Ascending aorta (tissue), 2 donors: ENCODE results near the gene PHC3. TPM values are rescaled to one million over a fixed set of nuclear protein-coding genes. Genes with fewer than 3 reads are reported as not detected.

Experiments used
- DNase-seq, 2 donors: peaks; one replicate each; pipeline ENCODE4 v3.0.0-alpha.2; 2019; ENCODE audit warnings: low spot score in 2 of 2
- H3K27ac ChIP-seq, 2 donors: fragments of 200-600 bp; sonication (generic); one replicate each; pipeline ENCODE4 v1.5.1; 2016 to 2017; ENCODE audit warnings: mild to moderate bottlenecking in 1 of 2
- H3K27me3 ChIP-seq: fragments of 200-600 bp; sonication (generic); one replicate; pipeline ENCODE4 v1.5.1; 2017
- H3K36me3 ChIP-seq, 2 donors: fragments of 200-600 bp; sonication (generic); one replicate each; pipeline ENCODE4 v1.5.1; 2016
- H3K4me1 ChIP-seq, 2 donors: fragments of 200-600 bp; sonication (generic); one replicate each; pipeline ENCODE4 v1.5.1; 2016 to 2017; ENCODE audit warnings: mild to moderate bottlenecking in 1 of 2
- H3K4me3 ChIP-seq, 2 donors: fragments of 200-600 bp; sonication (generic); one replicate each; pipeline ENCODE4 v1.5.1; 2016 to 2017; ENCODE audit warnings: mild to moderate bottlenecking in 1 of 2
- H3K9me3 ChIP-seq, 2 donors: fragments of 200-600 bp; sonication (generic); one replicate each; pipeline ENCODE4 v1.5.1; 2016
- intact Hi-C: fragments of 100-400 bp; cut with DNase I; formaldehyde crosslinking; loops from one replicate; pipeline ENCODE4 v1.15.1; 2023
- total RNA-seq: library from RNA; depleted of rRNA; stranded (reverse); fragments of >200 nt; gene quantifications from one replicate; pipeline ENCODE4 v1.1.0, GENCODE V29; 2016
- TF ChIP-seq, protein P1 (sequence below), 3 experiments: fragments of 200-600 bp in 2 of 3; fragments of 450-650 bp in 1 of 3; sonication (generic) in 2 of 3; IDR thresholded peaks; one replicate each; pipeline ENCODE4 v1.5.1; 2016 to 2019; ENCODE audit warnings: antibody characterized with exemption in 3 of 3, mild to moderate bottlenecking in 1 of 3, moderate library complexity in 1 of 3

PHC3 gene
- total RNA-seq, 1 donor from 2014 or later = 43.3 TPM

DNA sequence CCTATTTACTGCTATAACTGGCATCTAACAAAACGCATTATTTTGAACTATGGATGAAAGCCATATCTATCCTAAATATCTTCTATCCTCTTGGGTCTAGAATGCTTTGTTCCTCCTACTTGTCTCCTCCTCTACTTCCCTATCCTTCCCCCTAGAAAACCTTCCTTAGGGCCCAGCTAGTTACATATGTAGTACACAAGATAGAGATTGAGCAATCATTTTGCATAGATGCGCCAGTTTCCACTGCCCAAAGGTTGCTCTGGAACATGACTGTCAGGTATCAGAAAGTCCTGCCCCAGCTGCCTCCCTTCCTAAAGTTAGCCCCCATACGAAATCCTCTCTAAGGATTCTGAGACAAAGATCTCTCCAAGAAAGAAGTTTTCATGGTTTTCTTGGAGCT is 88.6 kb downstream of the PHC3 start:
- no peaks in the 10 kb centered on the region for H3K4me1 ChIP-seq
- no peaks in the 10 kb centered on the region for H3K27me3 ChIP-seq
- peaks cover 31 to 60% of the 10 kb centered on the region in 2 donors for H3K36me3 ChIP-seq
- H3K9me3 ChIP-seq = no peaks in the 10 kb centered on the region
- H3K4me3 ChIP-seq = no peak overlapping the region
- intact Hi-C loops = loop anchor here (10.0 kb wide), 1 partner anchor 108 kb away; no protein-coding TSS in a partner anchor
- TF ChIP-seq, protein P1, sequence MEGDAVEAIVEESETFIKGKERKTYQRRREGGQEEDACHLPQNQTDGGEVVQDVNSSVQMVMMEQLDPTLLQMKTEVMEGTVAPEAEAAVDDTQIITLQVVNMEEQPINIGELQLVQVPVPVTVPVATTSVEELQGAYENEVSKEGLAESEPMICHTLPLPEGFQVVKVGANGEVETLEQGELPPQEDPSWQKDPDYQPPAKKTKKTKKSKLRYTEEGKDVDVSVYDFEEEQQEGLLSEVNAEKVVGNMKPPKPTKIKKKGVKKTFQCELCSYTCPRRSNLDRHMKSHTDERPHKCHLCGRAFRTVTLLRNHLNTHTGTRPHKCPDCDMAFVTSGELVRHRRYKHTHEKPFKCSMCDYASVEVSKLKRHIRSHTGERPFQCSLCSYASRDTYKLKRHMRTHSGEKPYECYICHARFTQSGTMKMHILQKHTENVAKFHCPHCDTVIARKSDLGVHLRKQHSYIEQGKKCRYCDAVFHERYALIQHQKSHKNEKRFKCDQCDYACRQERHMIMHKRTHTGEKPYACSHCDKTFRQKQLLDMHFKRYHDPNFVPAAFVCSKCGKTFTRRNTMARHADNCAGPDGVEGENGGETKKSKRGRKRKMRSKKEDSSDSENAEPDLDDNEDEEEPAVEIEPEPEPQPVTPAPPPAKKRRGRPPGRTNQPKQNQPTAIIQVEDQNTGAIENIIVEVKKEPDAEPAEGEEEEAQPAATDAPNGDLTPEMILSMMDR (IDR thresholded peaks at IDR 0.05) = no peak
- DNase-seq = no peak
- H3K27ac ChIP-seq = no peak overlapping the region

DNA sequence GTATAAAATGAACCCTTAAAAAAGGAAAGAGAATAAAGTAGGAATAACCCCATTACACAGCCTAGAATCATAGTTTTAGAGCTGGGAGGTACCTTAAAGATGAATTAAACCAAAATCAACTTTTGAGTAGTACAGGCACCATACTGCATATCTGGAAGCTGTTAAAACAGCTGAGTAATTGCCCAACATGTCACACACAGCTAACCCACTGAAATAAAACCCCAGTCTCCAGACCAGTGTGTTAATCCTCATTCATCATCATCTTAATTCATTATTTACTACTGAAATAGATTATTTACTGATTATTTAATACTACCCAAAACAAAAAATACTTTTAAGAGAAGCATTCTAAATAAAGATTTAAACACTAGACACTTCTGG is 90.9 kb downstream of the PHC3 start:
- TF ChIP-seq, protein P1 (IDR thresholded peaks at IDR 0.05) = no peak
- no peak overlapping the region for H3K27ac ChIP-seq
- H3K9me3 ChIP-seq = no peaks in the 10 kb centered on the region
- no peak overlapping the region for H3K4me3 ChIP-seq
- DNase-seq = no peak
- no peaks in the 10 kb centered on the region for H3K4me1 ChIP-seq
- peaks cover 25 to 51% of the 10 kb centered on the region in 2 donors for H3K36me3 ChIP-seq
- no peaks in the 10 kb centered on the region for H3K27me3 ChIP-seq
- intact Hi-C loops = loop anchor here (10.0 kb wide), 1 partner anchor 106 kb away; no protein-coding TSS in a partner anchor

DNA sequence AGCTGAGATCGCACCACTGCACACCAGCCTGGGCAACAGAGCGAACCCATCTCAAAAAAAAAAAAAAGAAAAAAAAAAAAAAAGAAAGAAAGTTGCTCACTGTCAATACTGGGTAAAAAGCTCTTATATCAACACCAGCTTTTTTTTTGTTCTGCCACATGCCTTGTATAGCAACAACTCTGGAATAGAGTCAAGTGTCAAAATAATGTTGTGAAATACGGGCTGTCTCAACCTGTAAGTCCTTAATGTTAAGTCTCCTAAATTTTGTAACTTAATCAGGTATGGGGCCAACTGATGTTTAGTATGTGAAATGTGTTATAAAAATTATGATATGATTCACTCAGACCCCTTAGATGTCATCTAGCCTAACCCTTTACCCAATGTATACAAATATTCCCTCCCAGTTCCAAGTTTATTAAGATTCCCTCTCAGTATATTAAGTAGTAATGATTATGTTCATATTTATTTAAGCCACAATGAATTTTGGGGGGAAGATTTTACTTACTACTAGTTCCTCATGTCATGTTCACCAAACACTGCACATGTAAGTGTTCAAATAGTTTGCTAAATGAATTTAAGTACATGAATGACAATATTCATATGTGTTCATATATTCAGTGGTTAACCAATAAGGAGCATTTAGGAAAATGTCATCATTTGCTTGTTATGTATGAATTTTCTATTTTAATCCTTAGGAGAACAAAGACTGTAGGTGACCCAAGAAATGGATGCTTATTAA is 91.5 kb downstream of the PHC3 start:
- Histone ChIP-seq H3K27ac (no peak overlapping the region), H3K4me3 (no peak overlapping the region), H3K9me3 (no peaks in the 10 kb centered on the region), H3K36me3 (peaks cover 22 to 48% of the 10 kb centered on the region in 2 donors), H3K4me1 (no peaks in the 10 kb centered on the region), H3K27me3 (no peaks in the 10 kb centered on the region)
- no peak for DNase-seq
- intact Hi-C loops = loop anchor here (10.0 kb wide), 2 partner anchors 105 to 225 kb away; partner anchors contain the start of gene LRRC31
- TF ChIP-seq, protein P1 (IDR thresholded peaks at IDR 0.05) = no peak

- no peak overlapping the region for H3K4me3 ChIP-seq
- no peaks in the 10 kb centered on the region for H3K27me3 ChIP-seq
- no peak for DNase-seq
- H3K9me3 ChIP-seq = no peaks in the 10 kb centered on the region
- peaks cover 15 to 21% of the 10 kb centered on the region in 2 donors for H3K36me3 ChIP-seq
- H3K4me1 ChIP-seq = no peaks in the 10 kb centered on the region
- no peak overlapping the region for H3K27ac ChIP-seq
- TF ChIP-seq, protein P1 (IDR thresholded peaks at IDR 0.05) = no peak
- intact Hi-C loops = loop anchor here (10.0 kb wide), 1 partner anchor 221 kb away; the partner anchor contains the start of gene LRRC31
Measured at GRCh38 chr3:170085396-170085795, 96.1 kb downstream of the PHC3 start.

GRCh38 chr3:170083343-170083742 is 98.2 kb downstream of the PHC3 start:
- no peak overlapping the region for H3K4me3 ChIP-seq
- TF ChIP-seq, protein P1 (IDR thresholded peaks at IDR 0.05) = no peak
- H3K27ac ChIP-seq = no peak overlapping the region
- no peak for DNase-seq
- H3K4me1 ChIP-seq = no peaks in the 10 kb centered on the region
- no peaks in the 10 kb centered on the region for H3K27me3 ChIP-seq
- H3K36me3 ChIP-seq = peaks cover 10 to 17% of the 10 kb centered on the region in 2 donors
- intact Hi-C loops = loop anchor here (10.0 kb wide), 1 partner anchor 219 kb away; the partner anchor contains the start of gene LRRC31
- H3K9me3 ChIP-seq = no peaks in the 10 kb centered on the region
